Gastroesophageal sphincter (tissue), 3 donors: ENCODE results near the gene CTNNBIP1.

Source experiments
- EP300 ChIP-seq: sonication (generic); formaldehyde crosslinking; IDR thresholded peaks from one replicate; pipeline ENCODE4 v1.6.1; 2017; ENCODE audit warnings: antibody characterized with exemption, mild to moderate bottlenecking
- POLR2A ChIP-seq, 2 donors: fragments of 450-650 bp; IDR thresholded peaks; one replicate each; pipeline ENCODE4 v1.6.1; 2017; ENCODE audit warnings: antibody characterized with exemption in 2 of 2, mild to moderate bottlenecking in 2 of 2, moderate library complexity in 1 of 2
- TF ChIP-seq, protein P1 (sequence below), 4 experiments: fragments of 200-600 bp in 2 of 4; fragments of 450-650 bp in 2 of 4; sonication (generic) in 1 of 4; IDR thresholded peaks; one replicate each; pipeline ENCODE4 v1.5.1; 2017 to 2019; ENCODE audit warnings: antibody characterized with exemption in 4 of 4, mild to moderate bottlenecking in 2 of 4, moderate library complexity in 2 of 4

DNA sequence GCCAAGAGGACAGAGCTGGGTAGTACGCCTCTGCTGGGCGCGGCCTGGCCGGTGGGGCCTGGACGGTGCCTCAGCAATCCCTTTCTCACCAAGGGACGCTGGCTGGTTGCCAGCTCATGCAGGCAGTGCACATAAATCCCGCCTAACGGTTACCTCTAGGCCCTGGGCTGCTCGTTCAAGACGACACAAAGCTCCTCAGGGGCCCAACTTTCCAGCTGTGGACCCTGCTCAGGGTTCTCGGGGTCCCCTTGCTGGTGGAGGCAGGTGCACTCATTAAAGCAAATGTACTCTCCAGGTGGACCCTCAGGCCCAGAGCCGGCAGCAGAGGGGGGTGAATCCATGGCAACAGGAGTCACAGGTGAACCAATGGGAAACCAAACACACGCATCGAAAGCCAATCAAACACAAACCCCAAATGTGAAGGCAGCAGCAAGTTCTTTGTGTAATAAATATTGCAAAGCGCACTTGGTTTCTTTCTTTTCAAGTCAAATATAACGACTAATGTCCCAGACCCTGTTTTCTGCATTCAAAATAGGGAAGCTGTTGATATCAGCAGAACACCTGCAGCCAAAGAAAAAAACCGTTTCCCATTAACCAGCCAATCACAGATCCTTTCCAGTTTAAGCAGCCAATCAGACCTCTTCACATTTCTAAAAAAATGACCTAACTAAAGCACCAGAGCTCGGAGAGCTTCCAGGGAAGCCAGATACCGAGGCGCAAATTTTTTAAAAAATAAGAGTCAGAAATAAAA, 60.2 kb downstream of the CTNNBIP1 start:
- no peak for TF ChIP-seq POLR2A (IDR thresholded peaks at IDR 0.05)
- TF ChIP-seq, protein P1, sequence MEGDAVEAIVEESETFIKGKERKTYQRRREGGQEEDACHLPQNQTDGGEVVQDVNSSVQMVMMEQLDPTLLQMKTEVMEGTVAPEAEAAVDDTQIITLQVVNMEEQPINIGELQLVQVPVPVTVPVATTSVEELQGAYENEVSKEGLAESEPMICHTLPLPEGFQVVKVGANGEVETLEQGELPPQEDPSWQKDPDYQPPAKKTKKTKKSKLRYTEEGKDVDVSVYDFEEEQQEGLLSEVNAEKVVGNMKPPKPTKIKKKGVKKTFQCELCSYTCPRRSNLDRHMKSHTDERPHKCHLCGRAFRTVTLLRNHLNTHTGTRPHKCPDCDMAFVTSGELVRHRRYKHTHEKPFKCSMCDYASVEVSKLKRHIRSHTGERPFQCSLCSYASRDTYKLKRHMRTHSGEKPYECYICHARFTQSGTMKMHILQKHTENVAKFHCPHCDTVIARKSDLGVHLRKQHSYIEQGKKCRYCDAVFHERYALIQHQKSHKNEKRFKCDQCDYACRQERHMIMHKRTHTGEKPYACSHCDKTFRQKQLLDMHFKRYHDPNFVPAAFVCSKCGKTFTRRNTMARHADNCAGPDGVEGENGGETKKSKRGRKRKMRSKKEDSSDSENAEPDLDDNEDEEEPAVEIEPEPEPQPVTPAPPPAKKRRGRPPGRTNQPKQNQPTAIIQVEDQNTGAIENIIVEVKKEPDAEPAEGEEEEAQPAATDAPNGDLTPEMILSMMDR (IDR thresholded peaks at IDR 0.05), result no peak
- no peak for TF ChIP-seq EP300
